K562 (cell line): ENCODE measurements around the gene SIGLEC7. TPM values are rescaled to one million over a fixed set of nuclear protein-coding genes. Genes with fewer than 3 reads are reported as not detected.

Experiments used
- CHD7 ChIP-seq: fragments of 200-600 bp; sonication (generic); IDR thresholded peaks from one replicate; pipeline ENCODE4 v1.6.1; 2012; ENCODE audit warnings: mild to moderate bottlenecking, low read depth, low read length, inconsistent platforms
- polyA plus RNA-seq, 8 experiments: library from polyadenylated mRNA; depleted of rRNA in 4 of 8; stranded (reverse) in 5 of 8; unstranded in 3 of 8; fragments of >200 nt; fragmentation: Nextera tagmentation in 2 of 8; fragmentation: Illumina TruSeq in 1 of 8; extraction: Ambion mirVana in 2 of 8; extraction: Trizol in 1 of 8; gene quantifications; 2 replicates each; pipeline versions ENCODE4 v1.2.1 to v1.2.3, GENCODE V29; 2011 to 2014; ENCODE audit warnings: inconsistent platforms in 1 of 8, missing spikeins in 1 of 8
- total RNA-seq, 7 experiments: library from RNA; depleted of rRNA in 6 of 7; stranded (reverse); fragments of >200 nt in 6 of 7; fragmentation: Illumina TruSeq in 2 of 7; extraction: Trizol in 2 of 7; gene quantifications; 2 replicates each; pipeline versions ENCODE4 v1.2.1 to v1.2.3, GENCODE V29; 2011 to 2021; ENCODE audit warnings: low replicate concordance in 1 of 7

Gene SIGLEC7
- total and polyA plus RNA-seq, 9 of the 15 experiments (the other 6 are each of a cell fraction or from before 2014, with no cell fraction given) = 0.10 to 0.12 TPM; not detected in 7

GRCh38 chr19:51098365-51099046 lies 43.6 kb upstream of the SIGLEC7 start (continued):
- no peak for TF ChIP-seq CHD7
